HG02588 (cell line): ENCODE measurements around the gene UPB1.

Experiments
- ATAC-seq: cut with Tn5 transposase; IDR thresholded peaks from one replicate; pipeline ENCODE4 v1.9.1; 2021; ENCODE audit warnings: mild to moderate bottlenecking, moderate library complexity; ENCODE audit not compliant: unreplicated experiment

The UPB1 gene

GRCh38 chr22:24555165-24556039, 60.3 kb downstream of the UPB1 start, which contains the start of gene SNRPD3:
Gene SNRPD3, plus strand, starts transcription at chr22:24555999. Its CDS starts 1,676 bp downstream, at chr22:24557675.
- peak; percentile 73 for ATAC-seq

GRCh38 chr22:24559471-24559870, 64.3 kb downstream of the UPB1 start:
- ATAC-seq, result no peak

- no peak for ATAC-seq
These were observed 68.1 kb downstream of the UPB1 start for GRCh38 chr22:24563246-24563645.

GRCh38 chr22:24564376-24565058, 69.4 kb downstream of the UPB1 start:
- no peak for ATAC-seq

- ATAC-seq, result no peak
These were observed 69.9 kb downstream of the UPB1 start for GRCh38 chr22:24565077-24565476.

GRCh38 chr22:24566899-24567511, 71.9 kb downstream of the UPB1 start:
- no peak for ATAC-seq

- peak; percentile 50 for ATAC-seq
These were observed 72.5 kb downstream of the UPB1 start for GRCh38 chr22:24567668-24568067.

- ATAC-seq, result no peak
These were observed 76.1 kb downstream of the UPB1 start for GRCh38 chr22:24571266-24571665.

GRCh38 chr22:24576778-24577177, 81.6 kb downstream of the UPB1 start:
- no peak for ATAC-seq
